AML-193 (cell line): ENCODE results near the gene TPRG1.

Experiments
- DNase-seq, 2 experiments: peaks; one replicate each; lab custom pipeline; 2025; lab: John Stamatoyannopoulos, UW

Gene TPRG1

GRCh38 chr3:189166321-189166720 is 5.5 kb upstream of the TPRG1 start:
- no peak for DNase-seq

DNA sequence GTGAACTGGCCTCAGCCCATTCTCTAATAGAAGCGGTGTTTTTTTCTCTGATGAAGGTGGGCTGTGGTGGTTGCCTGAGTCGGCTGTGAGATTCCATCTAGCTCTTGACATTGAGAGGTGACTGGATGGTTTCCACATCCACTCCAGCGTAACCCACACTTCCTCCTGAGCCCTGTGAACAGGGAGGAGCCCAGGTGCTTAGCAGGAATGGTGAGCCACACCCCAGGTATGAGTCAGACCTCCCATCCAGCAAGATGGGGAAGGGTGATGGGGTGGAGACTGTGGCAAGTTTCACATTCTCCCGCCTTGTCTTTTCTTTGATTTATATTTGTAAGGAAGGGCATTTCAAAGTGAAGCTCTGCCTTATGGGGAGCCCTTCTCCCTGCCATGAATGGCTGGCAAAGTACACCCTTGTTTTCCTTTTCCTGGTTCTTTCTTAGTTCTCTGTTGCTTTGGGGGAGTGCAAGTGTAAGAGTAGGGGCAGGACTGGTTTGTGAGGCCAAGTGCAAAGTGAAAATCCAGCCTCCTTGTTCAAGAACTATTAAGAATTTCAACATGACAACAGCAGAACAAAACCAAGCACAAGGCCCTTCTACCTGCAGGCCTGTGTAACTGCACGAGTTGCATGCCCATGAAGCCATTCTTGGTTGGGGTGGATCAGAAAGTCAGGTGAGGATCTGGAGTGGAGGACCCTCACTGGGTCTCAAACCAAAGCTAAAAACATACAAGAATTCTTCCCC is 4.6 kb upstream of the TPRG1 start:
- DNase-seq: no peak

GRCh38 chr3:189168711-189169110 is 3.1 kb upstream of the TPRG1 start:
- no peak for DNase-seq

DNA sequence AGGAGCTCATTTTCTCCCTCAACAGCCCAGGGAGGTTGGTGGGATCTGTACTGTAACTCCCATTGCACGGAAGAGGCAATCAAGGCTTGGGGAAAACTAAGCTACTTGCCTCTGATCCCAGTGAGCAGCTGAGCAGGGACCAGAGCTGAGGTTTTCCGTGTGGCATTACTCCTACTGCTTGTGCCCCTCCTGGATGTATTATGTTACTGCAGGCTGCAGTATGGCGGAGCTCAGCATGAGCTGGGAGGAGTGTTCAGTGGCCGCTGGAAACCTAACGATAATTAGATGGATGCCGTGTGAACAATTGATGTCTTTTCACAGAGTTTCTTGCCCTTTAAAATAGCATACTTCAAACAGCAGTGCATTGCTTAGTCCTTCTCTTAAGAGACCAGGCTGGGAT is 2.0 kb upstream of the TPRG1 start:
- DNase-seq: no peak

DNA sequence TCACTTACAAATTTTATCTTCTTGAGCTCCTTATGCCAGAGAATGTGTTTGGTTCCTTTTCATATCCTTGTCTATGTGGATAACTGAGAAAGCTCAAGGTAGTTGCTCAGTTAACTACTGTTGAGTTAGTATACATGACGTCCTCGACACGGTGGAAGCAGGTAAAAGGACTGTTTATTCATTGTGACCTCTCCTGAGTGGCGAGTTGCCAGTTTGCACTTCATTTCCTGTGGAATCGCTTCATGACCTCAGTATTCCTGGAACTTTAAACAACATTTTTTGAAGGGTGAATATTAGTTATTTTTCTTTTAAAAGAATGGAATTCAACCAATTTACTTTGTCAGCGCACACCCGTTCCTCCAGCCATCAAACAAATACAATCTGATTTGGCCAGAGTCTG is 1.2 kb upstream of the TPRG1 start:
- no peak for DNase-seq

- no peak for DNase-seq
Measured at GRCh38 chr3:189172668-189173419, 1.1 kb downstream of the TPRG1 start.

- no peak for DNase-seq
Measured at GRCh38 chr3:189184566-189184965, 12.8 kb downstream of the TPRG1 start.

DNA sequence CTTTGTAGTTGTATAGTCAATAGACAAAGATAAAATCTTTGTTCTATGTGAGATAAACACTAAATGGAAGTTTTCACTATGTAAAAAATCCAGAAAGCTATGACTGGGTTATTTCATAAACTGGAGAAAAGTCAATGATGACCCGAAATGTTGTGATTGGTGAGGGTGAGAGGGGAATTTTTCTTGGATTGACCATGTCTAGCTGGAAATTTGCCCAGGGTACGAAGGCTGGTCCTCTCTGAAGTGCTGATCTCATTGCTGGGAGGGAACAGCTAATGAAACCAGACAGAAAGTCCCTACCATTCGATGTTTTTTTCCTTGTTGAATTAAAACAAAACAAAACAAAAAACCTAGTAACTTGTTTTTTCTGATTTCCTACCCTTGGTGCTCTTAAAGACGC is 14.3 kb downstream of the TPRG1 start:
- no peak for DNase-seq

DNA sequence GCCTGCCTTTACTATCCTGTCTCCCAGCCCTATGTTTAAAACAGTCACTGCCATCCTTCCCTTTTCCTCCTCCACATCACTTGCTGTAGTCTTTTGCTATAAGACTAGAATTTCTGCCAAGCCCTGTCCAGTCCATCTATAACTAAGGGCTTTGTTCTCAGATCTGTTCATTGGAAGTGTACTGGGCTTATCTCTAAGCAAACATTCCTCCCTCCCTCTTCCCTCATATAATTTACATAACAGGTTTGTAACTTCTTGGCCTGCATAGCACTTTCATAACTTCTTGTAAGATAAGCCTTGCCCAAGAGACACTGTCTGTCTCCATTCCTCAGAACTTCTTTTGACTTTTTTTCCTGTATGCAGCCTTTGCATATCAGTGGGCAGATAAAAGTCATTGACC is 16.7 kb downstream of the TPRG1 start:
- DNase-seq: no peak

GRCh38 chr3:189192725-189193124 is 21.0 kb downstream of the TPRG1 start:
- no peak for DNase-seq

GRCh38 chr3:189195302-189195701 is 23.5 kb downstream of the TPRG1 start:
- no peak for DNase-seq

GRCh38 chr3:189202106-189202505 is 30.3 kb downstream of the TPRG1 start:
- no peak for DNase-seq

- DNase-seq: no peak
Measured at GRCh38 chr3:189202583-189202982, 30.8 kb downstream of the TPRG1 start.

DNA sequence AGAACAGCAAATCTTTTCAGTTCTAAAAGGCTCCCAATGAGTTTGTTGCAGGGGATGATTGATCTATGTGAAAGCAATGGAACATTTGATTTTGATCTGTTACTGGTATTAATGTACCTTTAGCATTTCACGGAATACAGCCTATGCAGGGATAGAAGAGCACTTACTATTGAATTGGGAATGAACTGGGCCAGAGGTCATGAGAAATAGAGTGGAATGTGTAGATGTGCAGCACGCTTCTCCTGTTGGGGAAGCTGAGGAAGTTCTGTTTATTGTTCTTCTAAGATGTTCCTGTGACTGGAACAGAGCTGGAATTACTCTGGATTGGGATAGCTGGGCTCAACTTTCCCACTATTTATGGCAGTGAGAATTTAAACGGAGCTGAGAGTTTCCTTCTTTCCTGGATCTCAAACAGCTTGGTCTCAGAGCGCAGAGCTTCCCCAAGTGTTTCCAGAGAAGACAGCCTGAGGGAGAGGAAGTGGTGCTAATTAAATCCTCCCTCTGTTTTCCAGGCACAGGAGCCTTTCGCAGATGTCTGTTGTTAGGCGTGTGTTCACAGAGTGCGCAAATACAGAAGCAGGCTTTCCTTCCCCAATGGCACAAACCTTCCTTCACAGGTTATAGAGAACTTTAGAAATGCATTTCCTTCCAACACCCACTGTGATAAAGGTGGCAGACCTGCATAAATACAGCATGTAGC is 32.5 kb downstream of the TPRG1 start:
- no peak for DNase-seq

GRCh38 chr3:189204937-189205336 is 33.2 kb downstream of the TPRG1 start:
- no peak for DNase-seq

GRCh38 chr3:189210251-189210770 is 38.5 kb downstream of the TPRG1 start:
- DNase-seq: no peak

DNA sequence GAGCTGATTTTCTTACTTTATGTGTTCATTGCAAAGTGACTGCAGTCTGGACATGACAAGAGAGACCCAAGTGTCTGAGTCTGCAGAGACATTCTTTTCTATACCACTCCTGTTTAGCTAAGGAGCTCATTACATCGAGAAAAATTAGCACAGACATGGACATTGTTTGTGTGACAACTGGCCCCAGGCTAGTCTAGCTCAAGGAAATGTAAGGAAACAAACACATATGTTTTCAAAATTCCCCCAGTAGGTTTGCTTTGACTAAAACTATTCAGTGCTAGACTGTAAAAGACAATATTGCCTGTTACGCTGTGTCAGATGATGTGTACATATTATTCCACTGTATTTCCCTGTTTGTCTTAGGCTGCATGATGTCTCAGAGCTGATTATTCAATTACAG is 40.9 kb downstream of the TPRG1 start:
- DNase-seq: no peak

- DNase-seq: no peak
Measured at GRCh38 chr3:189214651-189215050, 42.9 kb downstream of the TPRG1 start.

DNA sequence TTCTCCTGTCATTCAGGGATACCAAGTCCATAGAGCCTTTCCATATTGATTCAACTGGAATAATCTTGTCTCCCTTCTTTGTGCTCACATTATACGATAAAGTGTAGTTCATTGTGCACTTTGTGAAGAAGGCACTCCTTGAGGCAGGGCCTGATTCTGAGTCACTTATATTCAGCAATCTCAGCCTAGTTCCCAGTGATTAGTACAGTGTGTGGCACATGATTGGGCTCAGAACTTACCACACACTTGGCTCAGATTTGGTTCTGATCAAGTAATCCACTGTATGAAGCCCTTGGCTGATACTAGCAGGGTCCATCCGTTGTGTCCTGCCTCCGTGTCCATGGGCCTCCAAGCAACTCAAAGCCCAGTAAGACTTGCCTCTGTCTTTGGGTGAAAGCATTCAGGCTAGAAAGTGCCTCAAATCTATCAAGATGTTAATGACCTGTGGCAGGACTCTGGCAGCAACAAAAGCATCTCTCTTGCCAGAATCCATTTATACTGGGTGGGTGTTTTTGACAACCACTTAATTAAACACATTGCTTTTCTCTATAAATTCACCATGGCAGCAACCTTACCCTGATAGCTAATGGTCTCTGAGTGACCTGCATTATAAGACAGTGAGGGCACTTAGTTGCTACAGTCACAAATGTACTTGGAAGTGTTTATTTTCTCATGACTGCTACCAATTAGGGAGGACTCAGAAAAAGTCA is 51.3 kb downstream of the TPRG1 start:
- DNase-seq: no peak

DNA sequence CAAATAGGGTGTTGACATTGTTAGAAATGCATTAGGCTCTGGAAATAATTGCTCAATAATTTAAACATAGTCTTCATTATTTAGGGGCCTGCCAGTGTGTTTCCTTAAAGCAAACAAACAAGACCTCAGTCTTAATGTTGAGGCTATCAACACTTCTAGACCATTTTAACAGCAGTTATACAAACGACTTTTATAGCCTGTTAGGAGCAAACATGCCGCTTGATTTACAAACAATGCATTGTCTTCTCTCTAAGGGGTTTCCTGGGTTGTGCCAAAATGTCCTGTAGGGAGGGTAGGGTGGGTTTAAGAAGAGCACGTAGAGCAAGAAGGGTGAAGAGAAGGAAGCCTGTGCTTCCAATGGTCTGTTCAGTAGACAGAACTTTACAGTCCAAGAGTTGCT is 53.7 kb downstream of the TPRG1 start:
- no peak for DNase-seq

DNA sequence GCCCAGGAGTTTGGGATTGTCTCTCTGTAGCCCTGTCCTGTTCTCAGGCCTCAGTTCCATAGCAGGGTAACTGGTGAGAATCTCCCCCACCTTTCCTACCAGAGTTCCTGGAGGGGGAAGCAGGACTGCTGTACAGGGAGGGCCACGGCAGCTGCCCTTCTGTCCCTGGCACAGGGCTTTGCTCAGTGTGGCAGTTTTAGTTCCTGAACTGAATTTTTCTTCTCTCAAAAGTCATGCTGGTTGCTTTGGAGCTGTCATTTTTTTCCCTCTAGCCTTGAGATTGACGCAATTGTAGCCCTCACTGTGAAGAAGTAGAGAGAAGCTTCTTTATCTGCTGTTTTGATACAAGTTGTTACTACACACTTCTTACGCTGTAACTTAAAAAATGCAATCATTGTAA is 55.5 kb downstream of the TPRG1 start:
- DNase-seq: no peak

GRCh38 chr3:189229196-189229828 is 57.5 kb downstream of the TPRG1 start:
- DNase-seq: no peak
